ENCODE data around the gene RBM43. TPM values are rescaled to one million over a fixed set of nuclear protein-coding genes. Genes with fewer than 3 reads are reported as not detected.
A peak's percentile ranks its signal among the peaks of the same experiment; 100 is the strongest.

The RBM43 gene
- total RNA-seq, 4 donors from 2014 or later, result 0.51 to 1.9 (median 0.92) TPM

- in situ Hi-C loops (cut with MboI; ENCODE audit: low sequenced_read_pairs in 4 of 4), result no loop called here
- DNase-seq, result no peak
- peaks cover 0 to 10% of the 10 kb centered on the region in 2 donors for H3K4me1 ChIP-seq
- ATAC-seq, result no peak
- TF ChIP-seq CTCF (IDR thresholded peaks at IDR 0.05 in 4 of 5, conservative IDR thresholded peaks at IDR 0.05 in 1 of 5), result no peak
- TF ChIP-seq POLR2A (IDR thresholded peaks at IDR 0.05), result no peak
- no peaks in the 10 kb centered on the region for H3K9me3 ChIP-seq
- H3K27me3 ChIP-seq, result no peaks in the 10 kb centered on the region
- H3K4me3 ChIP-seq, result no peak overlapping the region
- intact Hi-C loops (cut with DNase I; ENCODE audit: low total_unique reads), result no loop called here
- no peaks in the 10 kb centered on the region for H3K36me3 ChIP-seq
- no peak overlapping the region for H3K27ac ChIP-seq
Measured at GRCh38 chr2:151264157-151264825, 2.6 kb upstream of the RBM43 start.

- no peaks in the 10 kb centered on the region for H3K9me3 ChIP-seq
- no peak overlapping the region for H3K4me3 ChIP-seq
- TF ChIP-seq CTCF (IDR thresholded peaks at IDR 0.05 in 4 of 5, conservative IDR thresholded peaks at IDR 0.05 in 1 of 5), result no peak
Measured at GRCh38 chr2:151262629-151263028, 966 bp upstream of the RBM43 start.

GRCh38 chr2:151261977-151262291 lies 271 bp upstream of the RBM43 start:
- no peak for TF ChIP-seq POLR2A (IDR thresholded peaks at IDR 0.05)
- no peak for TF ChIP-seq CTCF (IDR thresholded peaks at IDR 0.05 in 4 of 5, conservative IDR thresholded peaks at IDR 0.05 in 1 of 5)
- Histone ChIP-seq H3K36me3 (no peaks in the 10 kb centered on the region), H3K9me3 (no peaks in the 10 kb centered on the region), H3K27me3 (no peaks in the 10 kb centered on the region), H3K4me1 (peaks cover 0 to 10% of the 10 kb centered on the region in 2 donors), H3K27ac (peak overlapping the region; percentile 83 to 92 (median 87)), H3K4me3 (peak overlapping the region; percentile 73 to 95 (median 86))
- DNase-seq, result no peak
- intact Hi-C loops (cut with DNase I; ENCODE audit: low total_unique reads), result no loop called here
- no peak for ATAC-seq
- in situ Hi-C loops (cut with MboI; ENCODE audit: low sequenced_read_pairs in 4 of 4), result no loop called here

More at GRCh38 chr2:151262629-151263028, 966 bp upstream of the RBM43 start:
- in situ Hi-C loops (cut with MboI; ENCODE audit: low sequenced_read_pairs in 4 of 4) (no loop called here), intact Hi-C loops (cut with DNase I; ENCODE audit: low total_unique reads) (no loop called here)
- H3K27ac ChIP-seq, result no peak overlapping the region
- no peaks in the 10 kb centered on the region for H3K36me3 ChIP-seq
- DNase-seq (no peak), ATAC-seq (no peak)
- H3K4me1 ChIP-seq, result peaks cover 0 to 10% of the 10 kb centered on the region in 2 donors
- no peaks in the 10 kb centered on the region for H3K27me3 ChIP-seq

GRCh38 chr2:151260573-151261230 lies 961 bp downstream of the RBM43 start:
- intact Hi-C loops (cut with DNase I; ENCODE audit: low total_unique reads) (no loop called here), in situ Hi-C loops (cut with MboI; ENCODE audit: low sequenced_read_pairs in 4 of 4) (no loop called here)
- Histone ChIP-seq H3K4me1 (peaks cover 0 to 10% of the 10 kb centered on the region in 2 donors), H3K9me3 (no peaks in the 10 kb centered on the region), H3K27me3 (no peaks in the 10 kb centered on the region), H3K27ac (peak overlapping the region; percentile 83 to 92 (median 87)), H3K4me3 (peak overlapping the region; percentile 73 to 95 (median 86)), H3K36me3 (no peaks in the 10 kb centered on the region)
- TF ChIP-seq CTCF (IDR thresholded peaks at IDR 0.05 in 4 of 5, conservative IDR thresholded peaks at IDR 0.05 in 1 of 5) (no peak), POLR2A (IDR thresholded peaks at IDR 0.05) (no peak)
- ATAC-seq (peak in 1 of 2 donors; percentile 17), DNase-seq (no peak)
